GM12801 (cell line): Measurements from ENCODE around the gene ATP8A2.

Experiments
- CTCF ChIP-seq: IDR thresholded peaks from one replicate; pipeline ENCODE4 v1.5.1; 2011; ENCODE audit warnings: control low read depth; ENCODE audit not compliant: insufficient read length; ENCODE audit errors: extremely low read depth

ATP8A2 gene

GRCh38 chr13:25775986-25776385, 404.2 kb downstream of the ATP8A2 start:
- TF ChIP-seq CTCF: no peak

- TF ChIP-seq CTCF: no peak
Observed at GRCh38 chr13:25776722-25777121, 404.9 kb downstream of the ATP8A2 start.

- no peak for TF ChIP-seq CTCF
Observed at GRCh38 chr13:25777509-25777908, 405.7 kb downstream of the ATP8A2 start.

GRCh38 chr13:25778365-25778764, 406.6 kb downstream of the ATP8A2 start:
- no peak for TF ChIP-seq CTCF

GRCh38 chr13:25778808-25779305, 407.1 kb downstream of the ATP8A2 start:
- no peak for TF ChIP-seq CTCF

GRCh38 chr13:25783076-25783475, 411.3 kb downstream of the ATP8A2 start:
- no peak for TF ChIP-seq CTCF

- TF ChIP-seq CTCF: no peak
Observed at GRCh38 chr13:25783601-25784024, 411.8 kb downstream of the ATP8A2 start.

GRCh38 chr13:25784119-25784518, 412.3 kb downstream of the ATP8A2 start:
- no peak for TF ChIP-seq CTCF
